GM10847 (cell line): ENCODE measurements around the gene CTBP2.

Source experiments
- POLR2A ChIP-seq: IDR thresholded peaks from 2 replicates; pipeline ENCODE4 v1.6.1; 2011; ENCODE audit not compliant: insufficient read length; ENCODE audit errors: extremely low read depth

Gene CTBP2

DNA sequence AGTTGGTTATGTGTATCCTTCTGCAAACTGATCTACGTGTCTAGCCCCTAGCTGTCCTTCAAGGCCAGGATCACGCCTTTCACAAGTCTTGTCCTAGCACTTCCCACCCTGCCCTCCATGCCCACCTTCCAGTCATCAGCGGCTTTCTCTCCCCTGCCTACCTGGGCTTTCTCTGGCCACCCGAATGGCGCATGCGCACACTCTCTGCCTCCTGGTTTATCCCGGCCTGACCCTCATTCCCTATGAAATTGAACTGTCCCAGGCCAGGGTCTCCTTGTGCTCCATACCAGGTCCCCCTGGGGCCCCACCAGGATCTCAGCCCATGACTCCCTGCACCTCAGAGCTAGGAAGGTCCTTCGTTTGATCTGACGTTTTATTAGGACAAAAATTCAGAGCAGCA, 31.6 kb upstream of the CTBP2 start:
- no peak for TF ChIP-seq POLR2A

DNA sequence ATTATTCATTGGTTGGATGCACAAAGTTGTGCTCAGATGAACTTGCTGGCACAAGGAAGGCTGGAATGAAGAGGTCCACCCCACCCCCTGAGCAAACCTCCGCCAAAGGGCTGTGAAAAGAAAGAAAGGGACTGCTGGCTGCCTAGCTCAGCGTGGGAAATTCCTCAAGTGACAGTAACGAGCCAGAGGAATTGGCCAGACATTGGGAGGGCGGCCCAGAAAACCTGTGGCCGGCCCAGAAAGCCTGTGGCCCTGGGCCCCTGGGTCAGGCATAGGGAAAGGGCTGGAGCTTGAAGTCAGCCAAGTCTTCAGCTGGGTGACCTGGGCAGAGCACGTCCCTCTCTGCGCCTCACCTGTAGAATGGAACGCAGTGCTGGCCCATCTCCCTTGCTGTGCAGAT, 30.6 kb upstream of the CTBP2 start:
- TF ChIP-seq POLR2A = no peak

DNA sequence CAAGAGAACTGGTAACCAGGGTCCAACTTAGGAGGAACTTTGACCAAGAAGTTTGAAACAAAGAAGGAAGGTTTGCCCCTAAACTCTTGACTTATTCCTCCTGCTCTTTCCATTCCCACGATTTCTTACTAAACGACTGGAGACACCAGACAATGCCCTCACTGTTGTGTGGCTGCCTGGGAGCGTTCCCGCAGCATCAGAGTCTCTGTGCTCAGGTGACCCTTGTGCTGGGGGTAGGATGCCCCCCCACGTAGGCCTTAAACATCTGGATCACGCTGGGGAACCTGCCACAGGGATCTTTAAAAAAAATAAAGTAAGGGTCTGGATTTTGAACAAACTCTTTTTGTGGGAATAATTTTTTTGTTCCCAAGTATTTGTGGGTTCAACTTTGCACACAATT, 30.1 kb upstream of the CTBP2 start:
- no peak for TF ChIP-seq POLR2A

DNA sequence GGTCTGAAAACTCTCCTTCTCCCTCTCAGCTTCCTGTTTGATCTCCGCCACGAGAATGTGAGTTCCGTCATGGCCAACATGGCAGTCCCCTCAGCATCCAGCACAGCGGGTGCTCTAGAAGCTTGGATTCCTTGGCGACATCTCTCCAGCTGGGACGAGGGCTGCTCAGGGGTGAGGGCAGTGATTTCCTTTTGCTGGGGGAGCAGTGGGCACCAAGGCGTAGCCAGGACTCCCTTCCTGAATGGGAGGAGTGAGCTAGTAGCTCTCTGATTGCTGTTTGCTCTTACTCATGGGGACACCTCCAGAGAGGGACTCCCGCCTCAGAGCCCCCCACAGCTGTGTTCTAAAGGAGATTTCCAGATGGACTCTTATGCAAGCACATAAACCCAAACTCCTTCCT, 28.8 kb upstream of the CTBP2 start:
- TF ChIP-seq POLR2A = no peak

DNA sequence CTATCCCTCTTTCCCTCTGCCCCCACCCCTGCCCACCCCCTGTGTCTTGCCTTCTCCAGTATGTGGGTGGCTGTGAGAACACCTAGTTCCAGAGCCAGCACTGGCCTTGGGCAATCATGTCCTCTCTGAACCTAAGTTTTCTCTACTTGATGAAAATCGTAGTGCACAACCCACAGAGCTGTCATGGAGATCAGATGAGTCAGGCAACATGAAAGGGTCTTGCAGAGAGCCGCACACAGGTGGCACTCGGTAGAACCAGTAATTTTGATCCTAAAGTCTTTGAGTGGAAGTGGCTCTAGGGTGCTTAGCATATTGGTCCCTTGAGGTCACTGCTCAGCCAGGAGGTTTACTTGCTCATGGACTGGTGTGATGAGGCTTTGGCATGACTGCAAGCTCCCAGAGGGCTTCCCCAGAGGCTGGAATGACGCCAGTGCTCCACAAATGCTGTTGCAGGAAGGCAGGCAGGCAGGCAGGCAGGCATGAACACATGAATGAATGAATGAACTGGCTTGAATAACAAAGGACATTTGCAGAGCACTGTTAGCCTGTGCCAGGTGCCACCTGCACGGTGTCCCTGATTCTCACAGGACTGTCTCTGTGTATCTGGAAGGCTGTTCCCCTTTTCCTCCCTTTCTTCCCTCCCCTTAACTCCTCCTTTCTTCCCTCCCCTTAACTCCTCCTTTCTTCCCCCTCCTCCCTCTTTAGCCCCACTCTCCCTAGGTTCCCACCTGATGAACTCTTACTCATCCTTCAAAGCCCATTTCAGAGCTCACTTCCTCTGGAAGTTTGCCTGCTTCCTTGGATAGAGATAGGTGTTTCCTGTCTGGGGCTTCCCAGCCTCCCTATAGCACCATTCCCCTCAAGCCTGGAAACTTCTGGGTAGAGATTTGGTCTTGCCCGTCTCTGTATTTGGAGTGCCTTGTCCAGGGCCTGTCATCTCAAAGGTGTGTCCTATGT, 27.2 kb upstream of the CTBP2 start:
- no peak for TF ChIP-seq POLR2A

DNA sequence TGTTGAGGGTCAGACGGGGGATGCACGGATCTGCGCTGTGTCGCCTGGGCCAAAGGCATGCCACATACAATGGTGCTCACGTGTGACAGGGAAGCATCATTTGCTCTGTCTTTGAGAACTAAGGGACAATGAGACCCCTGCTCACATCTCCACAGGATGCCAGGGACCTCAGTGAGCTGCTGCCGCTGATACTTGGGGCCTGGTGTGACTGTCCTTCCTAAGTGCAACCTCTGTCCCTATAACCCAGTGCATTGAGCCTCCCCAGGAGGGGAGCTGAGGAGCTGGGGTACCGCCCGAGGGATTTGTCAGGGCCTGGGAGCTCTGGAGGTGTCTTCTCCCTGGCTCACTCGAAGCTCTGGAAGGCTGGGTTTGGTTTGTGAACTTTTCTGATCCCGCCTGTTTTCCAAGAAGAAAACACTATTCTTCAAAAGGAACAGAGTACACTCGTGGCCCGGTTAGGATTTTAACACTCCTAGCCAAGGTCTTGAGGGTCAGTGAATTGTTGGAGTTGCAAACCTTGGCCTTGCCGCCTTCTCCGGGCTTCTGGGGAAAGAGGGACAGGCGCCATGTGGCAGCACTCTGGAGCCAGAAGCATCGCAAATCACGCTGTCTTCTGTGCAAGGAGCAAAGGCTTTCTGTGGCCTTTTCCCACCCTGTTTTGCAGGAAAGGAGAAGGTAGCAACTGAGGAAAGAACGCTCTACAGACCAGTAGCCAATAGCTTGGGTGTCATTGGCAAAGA, 26.2 kb upstream of the CTBP2 start:
- TF ChIP-seq POLR2A = no peak

DNA sequence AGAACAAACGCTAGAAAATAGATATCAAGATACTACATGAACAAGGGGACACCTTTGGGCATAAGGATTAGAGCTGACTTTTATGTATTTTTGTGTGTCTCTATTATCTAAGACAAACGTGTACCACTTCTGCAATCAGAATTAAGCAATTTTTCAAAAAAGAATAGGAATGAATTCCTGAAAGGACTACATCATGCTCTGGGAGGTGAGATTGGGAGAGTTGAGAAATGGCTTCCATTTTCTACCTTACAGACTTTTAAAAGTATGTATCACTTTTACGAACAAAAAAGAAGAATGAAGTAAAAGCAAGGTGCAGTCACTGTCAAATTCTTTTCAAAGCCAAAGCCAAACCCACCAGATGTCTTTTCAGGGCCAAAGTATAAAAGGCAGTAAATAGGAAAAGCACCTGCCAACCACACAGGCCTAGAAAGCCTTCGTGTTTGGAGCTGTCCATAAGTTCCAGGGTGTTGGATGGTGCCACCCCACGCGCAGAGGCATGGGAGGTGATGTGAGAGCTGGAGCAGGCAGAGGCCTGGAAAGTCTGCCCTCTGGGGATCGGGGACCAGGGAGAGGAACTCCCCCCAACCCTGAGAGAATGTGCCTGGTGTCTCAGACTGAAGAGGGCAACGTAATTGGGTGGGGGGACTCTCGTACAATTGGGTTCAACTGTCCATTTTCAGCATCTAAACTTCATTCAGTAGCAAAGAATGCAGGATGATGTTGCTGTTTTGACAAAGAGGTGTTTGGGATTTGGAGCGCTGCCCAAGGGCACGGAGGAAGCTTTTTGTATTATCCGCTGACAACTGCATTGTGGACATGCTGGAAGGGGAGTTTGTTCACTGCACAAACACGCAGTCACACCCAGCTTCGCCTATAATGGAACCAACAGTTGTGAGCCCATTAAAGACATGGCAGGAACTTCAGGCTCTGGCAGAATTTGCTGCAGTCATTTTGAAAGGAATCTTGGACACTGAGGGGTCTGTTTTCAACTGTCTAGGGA, 17.6 kb upstream of the CTBP2 start:
- TF ChIP-seq POLR2A = no peak

DNA sequence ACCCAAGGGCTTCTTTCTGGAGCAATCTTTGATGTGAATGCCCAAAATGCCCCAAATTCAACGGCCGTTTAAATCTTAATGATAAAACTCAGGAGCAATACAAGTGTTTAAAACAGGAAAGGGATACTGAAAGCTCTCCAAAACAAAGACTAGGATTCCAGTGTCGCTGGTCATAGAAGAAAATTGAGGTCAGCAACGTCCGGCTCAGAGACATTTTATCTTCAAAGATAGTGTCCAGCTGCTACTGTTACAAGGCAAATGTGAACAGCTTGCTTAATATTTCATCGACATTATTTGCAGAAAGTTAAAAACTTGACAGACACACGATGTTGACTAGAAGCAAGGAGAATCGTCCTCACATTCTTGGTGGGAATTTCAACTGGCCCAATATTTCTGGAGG, 15.4 kb upstream of the CTBP2 start:
- no peak for TF ChIP-seq POLR2A

DNA sequence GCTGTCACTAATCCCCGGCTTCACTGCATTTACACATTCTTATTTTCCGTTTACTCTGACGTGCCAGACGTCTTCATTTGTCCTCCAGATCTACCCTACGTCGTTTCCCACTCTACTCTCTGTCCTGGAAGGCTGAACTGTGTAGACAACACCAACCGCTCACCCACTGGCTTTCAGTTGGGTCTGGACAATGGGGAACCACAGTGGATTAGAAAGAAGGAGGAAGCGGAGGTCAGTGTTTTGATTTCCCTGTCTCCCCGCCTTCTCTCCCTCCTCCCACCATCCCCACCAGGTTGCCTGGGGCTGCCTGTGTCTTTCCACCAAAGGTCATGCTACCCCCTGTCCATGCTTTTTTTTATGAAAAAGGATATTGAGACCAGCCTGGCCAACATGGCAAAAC, 14.0 kb upstream of the CTBP2 start:
- TF ChIP-seq POLR2A = no peak

DNA sequence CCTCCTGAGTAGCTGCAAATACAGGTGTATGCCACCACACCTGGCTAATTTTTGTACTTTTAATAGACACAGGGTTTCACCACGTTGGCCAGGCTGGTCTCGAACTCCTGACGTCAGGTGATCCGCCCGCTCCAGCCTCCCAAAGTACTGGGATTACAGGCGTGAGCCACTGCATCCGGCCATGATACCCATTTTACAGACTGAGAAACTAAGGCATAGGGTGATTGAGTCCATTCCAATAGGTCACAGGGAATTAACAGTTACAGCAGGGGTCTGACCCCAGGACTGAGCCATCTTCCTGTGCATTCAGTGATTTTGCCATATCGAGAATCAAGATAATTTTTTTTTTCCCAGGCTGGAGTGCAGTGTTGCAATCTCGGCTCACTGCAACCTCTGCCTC, 12.3 kb upstream of the CTBP2 start:
- no peak for TF ChIP-seq POLR2A

DNA sequence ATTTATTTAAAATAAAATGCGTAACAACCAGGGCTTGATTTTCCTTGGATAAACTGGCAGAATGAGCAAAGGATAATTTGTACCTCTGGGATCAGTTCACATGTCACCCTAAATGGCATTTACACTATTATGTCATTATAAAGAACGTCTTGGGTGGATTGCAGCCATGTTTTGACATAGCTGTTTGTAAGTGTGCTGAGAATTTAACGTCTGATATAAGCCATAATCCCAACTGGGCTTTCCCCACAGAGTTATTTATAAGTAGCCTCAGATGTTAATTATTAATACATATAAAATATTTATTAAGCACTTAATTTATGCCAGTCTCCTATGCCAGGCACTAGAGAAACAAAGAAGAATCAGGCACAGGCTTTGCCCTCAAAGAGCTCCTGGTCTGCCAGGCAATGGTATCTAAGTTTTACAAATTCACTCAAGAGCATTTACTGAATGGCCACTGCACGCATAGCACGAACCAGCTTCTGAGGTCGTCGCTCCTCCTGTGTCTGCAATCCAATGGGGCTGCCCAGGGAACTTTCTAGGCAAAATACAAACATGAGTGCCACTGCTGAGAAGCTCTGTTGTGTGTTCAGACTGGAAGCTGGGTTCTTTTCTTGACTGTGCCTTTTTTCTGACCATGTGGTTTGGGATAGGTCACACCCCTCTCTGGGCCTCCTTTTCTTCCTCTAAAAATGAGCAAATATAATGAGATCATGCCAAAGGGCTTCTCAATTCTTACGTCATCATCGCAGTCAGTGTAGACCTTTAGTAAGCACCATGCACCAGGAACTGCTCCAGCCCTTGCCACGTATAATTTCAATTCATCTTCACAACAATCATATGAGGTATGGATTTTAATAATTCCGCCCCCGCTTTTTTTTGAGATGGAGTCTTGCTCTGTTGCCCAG, 11.3 kb upstream of the CTBP2 start:
- no peak for TF ChIP-seq POLR2A

DNA sequence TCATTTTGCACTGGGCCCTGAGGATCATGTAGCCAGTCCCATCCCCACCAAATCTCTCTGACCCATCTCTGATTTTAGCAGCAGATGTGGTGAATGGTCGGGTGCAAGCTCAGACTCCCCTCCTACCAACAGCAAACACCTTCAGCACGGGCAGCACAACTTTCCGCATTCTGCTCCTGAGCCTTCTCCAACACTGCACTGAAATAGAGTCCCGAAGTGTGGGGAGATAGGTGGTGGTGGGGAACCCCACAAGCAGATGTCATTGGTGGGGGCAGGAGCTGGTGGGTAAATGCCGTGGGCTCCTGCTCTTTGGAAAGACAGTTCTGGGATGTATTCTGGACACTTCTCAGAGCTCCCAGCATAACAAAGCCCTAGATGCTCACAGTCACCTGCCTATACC, 9.6 kb upstream of the CTBP2 start:
- no peak for TF ChIP-seq POLR2A

DNA sequence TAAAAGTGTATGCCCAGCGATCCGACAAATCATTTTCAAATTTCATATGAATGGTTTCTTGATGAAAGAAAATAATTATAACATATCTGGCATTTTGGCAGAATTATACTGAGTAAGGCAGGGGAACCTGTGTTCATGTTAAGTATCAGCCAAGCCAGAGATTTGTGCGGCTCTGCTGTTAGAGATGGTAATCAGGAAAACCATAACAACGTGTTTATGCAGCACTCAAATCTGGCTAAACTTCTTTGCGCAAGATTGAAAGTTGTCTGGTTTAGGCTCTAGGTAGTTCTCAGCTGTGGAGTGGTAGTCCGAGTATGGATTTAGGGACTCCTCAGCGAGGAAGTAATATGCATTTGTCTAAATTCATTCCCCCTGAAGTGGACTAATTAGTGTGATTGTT, 8.9 kb upstream of the CTBP2 start:
- no peak for TF ChIP-seq POLR2A

DNA sequence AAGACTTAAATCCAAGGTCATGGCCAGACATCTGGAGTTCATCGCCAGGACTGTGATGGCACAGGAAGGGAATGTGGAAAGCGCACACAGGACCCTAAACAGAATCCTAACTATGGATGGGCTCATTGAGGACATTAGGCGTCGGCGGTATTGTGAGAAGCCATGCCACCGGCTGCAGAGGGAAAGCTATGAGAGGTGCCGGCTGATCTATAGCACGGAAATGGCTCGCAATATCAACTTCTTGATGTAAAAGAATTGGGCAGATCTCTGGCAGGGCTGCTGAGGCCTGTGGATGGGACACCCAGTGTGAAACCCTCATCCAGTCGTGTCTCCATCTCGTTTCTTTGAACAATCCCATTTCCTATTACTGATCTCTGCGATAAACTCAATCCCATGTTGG, 6.3 kb upstream of the CTBP2 start:
- no peak for TF ChIP-seq POLR2A
